HS-27A (cell line): ENCODE measurements around the gene NTRK2.

Experiments
- DNase-seq: peaks from one replicate; pipeline ENCODE4 v3.0.0-alpha.2; 2012; ENCODE audit warnings: low read depth, missing footprints

Gene NTRK2

GRCh38 chr9:84974855-84975254 lies 305.3 kb downstream of the NTRK2 start:
- DNase-seq = no peak

DNA sequence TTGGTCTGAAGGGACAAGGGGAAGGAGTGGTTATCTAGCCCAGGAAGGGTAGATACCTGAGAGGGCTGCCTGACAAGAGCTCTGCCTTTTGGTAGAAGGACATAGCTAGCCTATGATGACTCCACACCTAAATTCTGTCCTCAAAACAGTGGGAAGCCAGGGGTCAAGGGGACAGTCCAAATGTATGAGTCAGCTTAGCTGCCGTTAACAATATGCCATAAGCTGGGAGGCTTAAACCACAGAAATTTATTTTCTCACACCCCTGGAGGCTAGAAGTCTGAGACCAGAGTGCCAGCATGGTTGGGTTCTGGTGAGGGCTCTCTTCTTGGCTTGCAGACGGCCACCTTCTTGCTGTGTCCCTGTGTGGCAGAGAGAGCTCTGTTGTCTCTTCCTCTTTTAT lies 306.4 kb downstream of the NTRK2 start:
- DNase-seq = no peak

- no peak for DNase-seq
These were observed 309.1 kb downstream of the NTRK2 start for GRCh38 chr9:84978661-84979060.

GRCh38 chr9:84983749-84984148 lies 314.2 kb downstream of the NTRK2 start:
- DNase-seq = no peak

- DNase-seq = no peak
These were observed 319.1 kb downstream of the NTRK2 start for GRCh38 chr9:84988621-84989020.

- DNase-seq = no peak
These were observed 320.9 kb downstream of the NTRK2 start for GRCh38 chr9:84990416-84990815.

DNA sequence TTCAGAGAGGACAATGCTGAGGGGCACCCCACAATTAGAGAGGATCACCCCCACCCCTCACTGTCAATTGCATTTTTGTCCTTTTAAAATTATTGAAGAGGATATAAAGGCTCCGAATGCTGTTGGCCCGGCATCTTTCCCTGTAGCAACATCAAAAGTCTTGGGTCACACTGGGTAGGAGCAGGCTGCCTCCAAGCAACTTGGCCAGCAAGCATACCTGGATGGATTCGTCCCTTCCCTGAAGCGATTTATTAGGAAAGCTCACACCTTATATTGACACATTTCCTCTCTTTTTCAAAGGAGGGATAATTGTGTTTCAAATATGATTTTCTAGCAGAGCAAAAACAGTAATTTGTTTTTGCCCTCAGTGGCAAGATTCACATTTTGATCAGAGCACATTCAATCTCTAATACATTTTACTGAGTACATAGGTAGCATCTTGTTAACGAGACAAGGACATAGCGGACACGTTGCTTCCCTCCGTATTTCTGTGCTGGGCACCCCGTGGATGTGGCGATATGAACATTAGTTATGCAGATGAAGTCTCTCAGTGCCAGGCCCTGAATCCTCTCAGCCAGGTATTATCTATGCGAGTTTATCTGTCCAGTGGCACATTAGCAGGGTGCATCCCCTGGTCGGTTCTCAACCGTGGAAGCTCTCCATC lies 321.5 kb downstream of the NTRK2 start:
- no peak for DNase-seq

- DNase-seq = no peak
These were observed 322.0 kb downstream of the NTRK2 start for GRCh38 chr9:84991514-84991870.

GRCh38 chr9:84992381-84992780 lies 322.9 kb downstream of the NTRK2 start:
- DNase-seq = no peak

DNA sequence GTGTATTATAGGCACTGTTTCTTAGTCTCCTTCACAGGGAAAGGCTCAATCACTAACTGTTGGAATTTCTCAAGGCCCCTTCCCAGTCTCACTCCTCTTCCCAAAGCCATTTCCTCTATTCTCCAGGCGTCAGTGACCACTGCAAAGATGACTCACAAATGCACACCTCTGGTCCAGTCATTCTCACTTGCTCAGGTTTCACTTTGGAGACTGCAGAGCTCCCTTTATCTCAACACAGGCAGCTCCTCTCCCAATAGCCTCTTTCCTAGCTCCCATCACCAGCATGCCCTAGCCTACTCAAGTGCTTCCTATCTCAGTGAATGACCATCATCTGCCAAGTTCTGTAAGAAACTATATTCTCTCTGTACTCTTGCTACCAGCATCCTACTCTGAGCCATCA lies 323.6 kb downstream of the NTRK2 start:
- DNase-seq = no peak

- no peak for DNase-seq
These were observed 326.5 kb downstream of the NTRK2 start for GRCh38 chr9:84996029-84996428.

DNA sequence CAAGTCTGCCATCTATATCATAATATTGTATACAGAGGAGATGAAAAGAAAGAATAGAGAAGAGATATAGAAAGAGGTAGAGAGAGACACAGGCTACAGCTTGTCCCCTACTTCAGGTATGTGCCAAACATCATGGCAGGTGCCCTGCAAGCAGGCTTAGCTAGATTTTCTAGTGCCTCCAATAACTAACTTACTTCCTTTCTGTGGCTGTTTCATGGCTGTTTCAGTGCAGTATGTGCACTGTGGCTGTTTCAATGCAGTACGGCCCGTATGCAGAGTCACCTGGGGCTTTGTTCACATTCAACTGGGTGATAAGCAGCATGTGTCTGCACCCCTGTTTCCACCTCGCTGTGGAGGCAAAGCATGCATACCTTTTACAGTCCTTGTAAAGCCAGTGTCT lies 327.2 kb downstream of the NTRK2 start:
- DNase-seq = no peak

DNA sequence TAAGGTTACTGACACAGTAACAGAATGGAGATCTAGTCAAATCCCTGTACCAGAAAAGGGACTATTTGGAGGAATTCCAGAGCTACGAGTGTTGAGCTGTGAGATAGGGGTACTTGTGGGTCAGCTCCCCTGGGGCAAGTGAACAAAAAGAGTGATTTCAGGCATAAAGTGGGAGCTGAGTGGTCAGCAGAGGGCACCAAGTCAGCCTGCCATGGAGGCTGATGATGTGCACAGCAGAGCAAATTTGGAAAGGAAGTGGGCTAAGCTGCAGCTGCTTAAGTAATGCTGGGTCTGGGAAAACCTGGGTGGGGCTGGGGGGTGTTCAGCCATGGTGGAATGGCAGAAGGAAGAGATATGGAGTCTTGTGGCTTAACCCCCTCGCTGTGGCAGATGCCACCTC lies 327.9 kb downstream of the NTRK2 start:
- no peak for DNase-seq

DNA sequence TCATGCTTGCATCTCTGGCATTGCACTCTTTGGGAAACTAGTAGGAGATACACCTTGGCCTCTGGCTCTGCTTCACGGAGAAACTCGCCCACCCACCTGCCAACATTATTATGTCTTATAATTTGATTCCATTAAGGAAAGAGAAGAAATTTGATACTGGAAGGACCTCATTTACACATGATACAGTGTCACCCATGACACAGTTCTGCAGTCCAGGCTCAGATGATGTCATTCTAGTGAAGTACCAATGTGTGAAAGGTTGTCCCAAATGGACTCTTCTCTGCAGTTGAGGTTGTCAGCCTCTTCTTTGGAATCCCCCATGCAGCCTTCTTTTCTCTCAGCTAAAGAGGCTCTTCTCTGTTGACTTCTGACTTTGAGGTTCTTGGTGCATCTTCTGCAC lies 329.1 kb downstream of the NTRK2 start:
- DNase-seq = no peak

- DNase-seq = no peak
These were observed 330.3 kb downstream of the NTRK2 start for GRCh38 chr9:84999788-85000187.

- no peak for DNase-seq
These were observed 332.4 kb downstream of the NTRK2 start for GRCh38 chr9:85001925-85002324.

GRCh38 chr9:85004818-85005413 lies 335.4 kb downstream of the NTRK2 start:
- DNase-seq = no peak

- no peak for DNase-seq
These were observed 338.2 kb downstream of the NTRK2 start for GRCh38 chr9:85007748-85008147.

DNA sequence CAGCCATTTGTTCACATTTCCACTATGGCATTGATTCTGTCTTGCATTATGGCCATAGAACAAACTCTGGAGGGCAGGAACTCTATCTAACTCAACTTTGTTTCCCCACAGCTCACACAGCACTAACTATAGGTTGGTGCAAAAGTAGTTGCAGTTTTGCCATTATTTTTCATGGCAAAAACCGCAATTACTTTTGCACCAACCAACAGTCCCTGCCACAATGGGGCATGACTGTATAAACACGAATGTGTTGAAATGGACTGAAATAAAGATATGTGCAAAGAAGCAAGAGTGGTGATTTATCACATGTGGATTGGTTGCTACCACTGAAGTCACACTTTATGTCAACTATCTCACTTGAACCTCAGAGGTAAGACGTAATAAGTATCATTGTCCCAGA lies 338.7 kb downstream of the NTRK2 start:
- DNase-seq = no peak

- no peak for DNase-seq
These were observed 339.7 kb downstream of the NTRK2 start for GRCh38 chr9:85009251-85009650.

GRCh38 chr9:85013703-85014102 lies 344.2 kb downstream of the NTRK2 start:
- DNase-seq = no peak

GRCh38 chr9:85014292-85014691 lies 344.8 kb downstream of the NTRK2 start:
- DNase-seq = no peak

GRCh38 chr9:85016384-85017006 lies 347.0 kb downstream of the NTRK2 start:
- DNase-seq = no peak

GRCh38 chr9:85020791-85021190 lies 351.3 kb downstream of the NTRK2 start:
- DNase-seq = no peak
